ENCODE data around the gene TMC4. TPM values are rescaled to one million over a fixed set of nuclear protein-coding genes. Genes with fewer than 3 reads are reported as not detected.

TMC4 gene
- total RNA-seq, 1 experiment from 2014 or later = 13.4 TPM

GRCh38 chr19:54128796-54129616 lies 44.0 kb downstream of the TMC4 start:
- H2AFZ ChIP-seq (ENCODE audit: low read length) = no peak overlapping the region
- DNase-seq (no peak), ATAC-seq (no peak)
- H3K4me3 ChIP-seq (ENCODE audit: low read length) = no peak overlapping the region
- TF ChIP-seq EZH2phosphoT487 (IDR thresholded peaks at IDR 0.05; ENCODE audit: borderline replicate concordance, low read length) (no peak), EZH2 (IDR thresholded peaks at IDR 0.05; ENCODE audit: low read length, unreplicated experiment) (no peak), CTCF (conservative IDR thresholded peaks at IDR 0.05; ENCODE audit: low read depth, low read length) (no peak)
- no peak overlapping the region for H3K4me2 ChIP-seq (ENCODE audit: low read length)
- intact Hi-C loops (cut with micrococcal nuclease) = no loop called here
- BruUV-seq (replicated peaks) = no TSS peak
- POLR2A ChIA-PET (ENCODE audit: unreplicated experiment) = interaction anchor here (0.5 kb wide), 1 partner anchor 36 kb away, joined by 11 read pairs; no protein-coding TSS in a partner anchor
- H3K79me2 ChIP-seq (ENCODE audit: low read length) = no peaks in the 10 kb centered on the region
- CTCF ChIA-PET = no interaction called here
- no peaks in the 10 kb centered on the region for H3F3A ChIP-seq (ENCODE audit: low read length, unreplicated experiment)
- H3K9ac ChIP-seq (ENCODE audit: low read length) = no peak overlapping the region
- H3K27me3 ChIP-seq (ENCODE audit: low read length) = no peaks in the 10 kb centered on the region
- no peaks in the 10 kb centered on the region for H3K9me2 ChIP-seq (replicated peaks; ENCODE audit: low read length)
- H4K20me1 ChIP-seq (ENCODE audit: low read length) = no peaks in the 10 kb centered on the region
- H3K27ac ChIP-seq (ENCODE audit: low read length) = no peak overlapping the region
- no peaks in the 10 kb centered on the region for H3K4me1 ChIP-seq (ENCODE audit: insufficient read depth, low read length)
- H3K9me3 ChIP-seq (ENCODE audit: low read length) = no peaks in the 10 kb centered on the region
- H3K36me3 ChIP-seq (ENCODE audit: low read depth, low read length) = peaks cover 50% of the 10 kb centered on the region

DNA sequence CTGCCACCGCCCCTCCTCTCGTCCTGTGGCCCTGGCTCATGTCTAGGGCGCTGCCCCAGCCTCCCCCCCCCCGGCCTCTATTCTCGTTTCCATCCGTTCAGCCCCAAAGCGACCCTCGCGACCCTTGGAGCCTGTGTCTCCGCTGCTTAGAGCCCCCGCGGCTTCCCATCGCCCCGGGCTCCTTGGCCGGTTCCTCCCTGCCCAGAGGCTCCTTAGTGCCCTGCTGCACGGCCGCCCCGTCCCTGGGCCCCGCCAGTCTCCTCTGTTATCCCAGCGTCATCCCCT lies 44.6 kb downstream of the TMC4 start:
- Histone ChIP-seq H3K27me3 (ENCODE audit: low read length) (no peaks in the 10 kb centered on the region), H3K36me3 (ENCODE audit: low read depth, low read length) (peaks cover 56% of the 10 kb centered on the region), H3K9me2 (replicated peaks; ENCODE audit: low read length) (no peaks in the 10 kb centered on the region), H3K4me2 (ENCODE audit: low read length) (no peak overlapping the region), H3K27ac (ENCODE audit: low read length) (no peak overlapping the region), H2AFZ (ENCODE audit: low read length) (no peak overlapping the region), H4K20me1 (ENCODE audit: low read length) (no peaks in the 10 kb centered on the region), H3K4me3 (ENCODE audit: low read length) (no peak overlapping the region), H3K4me1 (ENCODE audit: insufficient read depth, low read length) (no peaks in the 10 kb centered on the region), H3K9ac (ENCODE audit: low read length) (no peak overlapping the region), H3K79me2 (ENCODE audit: low read length) (no peaks in the 10 kb centered on the region), H3K9me3 (ENCODE audit: low read length) (no peaks in the 10 kb centered on the region), H3F3A (ENCODE audit: low read length, unreplicated experiment) (no peaks in the 10 kb centered on the region)
- POLR2A ChIA-PET (ENCODE audit: unreplicated experiment) = no interaction called here
- ATAC-seq (no peak), DNase-seq (no peak)
- intact Hi-C loops (cut with micrococcal nuclease) = no loop called here
- no TSS peak for BruUV-seq (replicated peaks)
- TF ChIP-seq EZH2 (IDR thresholded peaks at IDR 0.05; ENCODE audit: low read length, unreplicated experiment) (no peak), EZH2phosphoT487 (IDR thresholded peaks at IDR 0.05; ENCODE audit: borderline replicate concordance, low read length) (no peak), CTCF (conservative IDR thresholded peaks at IDR 0.05; ENCODE audit: low read depth, low read length) (no peak)
- CTCF ChIA-PET = no interaction called here

DNA sequence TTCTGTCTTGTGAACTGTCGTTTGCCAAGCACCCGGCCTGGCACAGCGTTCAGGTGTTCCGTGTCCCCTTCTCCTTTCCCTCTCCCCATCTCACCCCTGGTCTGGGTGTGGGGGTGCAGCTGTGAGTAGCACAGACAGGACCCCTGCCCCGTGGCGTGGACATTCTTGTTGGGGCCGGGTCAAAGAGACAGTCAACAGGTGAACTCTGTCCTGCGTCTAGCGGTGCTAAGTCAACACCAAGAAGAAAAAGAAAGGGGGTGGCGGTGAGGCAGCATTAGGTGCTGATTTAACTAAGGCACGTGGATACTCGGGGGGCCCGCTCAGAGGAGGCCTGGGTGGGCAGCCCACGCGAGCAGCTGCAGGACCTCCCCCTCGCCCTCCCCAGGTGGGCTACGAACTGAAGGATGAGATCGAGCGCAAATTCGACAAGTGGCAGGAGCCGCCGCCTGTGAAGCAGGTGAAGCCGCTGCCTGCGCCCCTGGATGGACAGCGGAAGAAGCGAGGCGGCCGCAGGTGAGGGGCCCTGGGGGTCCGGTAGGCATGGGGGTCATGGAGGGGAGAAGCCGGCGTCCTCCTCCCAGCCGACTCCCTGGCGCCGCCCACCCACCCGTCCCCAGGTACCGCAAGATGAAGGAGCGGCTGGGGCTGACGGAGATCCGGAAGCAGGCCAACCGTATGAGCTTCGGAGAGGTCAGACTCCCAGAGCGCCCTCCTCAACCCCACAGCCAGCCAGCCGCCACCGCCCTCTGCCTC lies 45.1 kb downstream of the TMC4 start:
- ChIA-PET POLR2A (ENCODE audit: unreplicated experiment) (no interaction called here), CTCF (no interaction called here)
- no peak for TF ChIP-seq CTCF (conservative IDR thresholded peaks at IDR 0.05; ENCODE audit: low read depth, low read length)
- TF ChIP-seq EZH2 (IDR thresholded peaks at IDR 0.05; ENCODE audit: low read length, unreplicated experiment) = no peak
- no peak for TF ChIP-seq EZH2phosphoT487 (IDR thresholded peaks at IDR 0.05; ENCODE audit: borderline replicate concordance, low read length)
- intact Hi-C loops (cut with micrococcal nuclease) = no loop called here
- no peak overlapping the region for H3K4me2 ChIP-seq (ENCODE audit: low read length)
- no peak overlapping the region for H2AFZ ChIP-seq (ENCODE audit: low read length)
- H3K79me2 ChIP-seq (ENCODE audit: low read length) = no peaks in the 10 kb centered on the region
- no peak overlapping the region for H3K27ac ChIP-seq (ENCODE audit: low read length)
- no peaks in the 10 kb centered on the region for H3K9me3 ChIP-seq (ENCODE audit: low read length)
- no peaks in the 10 kb centered on the region for H3K9me2 ChIP-seq (replicated peaks; ENCODE audit: low read length)
- BruUV-seq (replicated peaks) = no TSS peak
- H3K9ac ChIP-seq (ENCODE audit: low read length) = no peak overlapping the region
- no peaks in the 10 kb centered on the region for H3K4me1 ChIP-seq (ENCODE audit: insufficient read depth, low read length)
- H3K27me3 ChIP-seq (ENCODE audit: low read length) = no peaks in the 10 kb centered on the region
- ATAC-seq = no peak
- no peaks in the 10 kb centered on the region for H3F3A ChIP-seq (ENCODE audit: low read length, unreplicated experiment)
- H3K36me3 ChIP-seq (ENCODE audit: low read depth, low read length) = peaks cover 61% of the 10 kb centered on the region
- no peak for DNase-seq
- H4K20me1 ChIP-seq (ENCODE audit: low read length) = no peaks in the 10 kb centered on the region
- H3K4me3 ChIP-seq (ENCODE audit: low read length) = no peak overlapping the region

Measured in PC-3 (cell line).